ENCODE data around the gene SYNE2.
"Not testable (repeated sequence)": the region's sequence is repeated elsewhere in the genome, so short reads cannot be mapped to it uniquely, and the experiment has no call there.

SYNE2 gene

DNA sequence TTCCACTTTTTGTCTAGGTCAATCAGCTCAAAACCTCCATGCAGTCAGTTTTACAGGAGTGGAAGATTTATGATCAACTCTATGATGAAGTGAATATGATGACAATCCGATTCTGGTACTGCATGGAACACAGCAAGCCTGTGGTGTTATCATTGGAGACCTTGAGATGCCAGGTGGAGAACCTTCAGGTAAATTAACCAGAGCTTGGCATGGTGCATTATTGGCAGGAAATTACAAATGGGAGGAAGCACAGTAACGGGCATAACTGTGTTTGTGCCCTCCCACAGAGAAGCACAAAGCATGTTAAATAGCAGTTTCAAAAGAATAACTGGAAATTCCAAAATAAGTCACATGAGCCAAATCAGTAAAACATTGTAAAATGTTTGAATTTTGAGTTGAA lies 305.8 kb downstream of the SYNE2 start:
- no peak for DNase-seq

DNA sequence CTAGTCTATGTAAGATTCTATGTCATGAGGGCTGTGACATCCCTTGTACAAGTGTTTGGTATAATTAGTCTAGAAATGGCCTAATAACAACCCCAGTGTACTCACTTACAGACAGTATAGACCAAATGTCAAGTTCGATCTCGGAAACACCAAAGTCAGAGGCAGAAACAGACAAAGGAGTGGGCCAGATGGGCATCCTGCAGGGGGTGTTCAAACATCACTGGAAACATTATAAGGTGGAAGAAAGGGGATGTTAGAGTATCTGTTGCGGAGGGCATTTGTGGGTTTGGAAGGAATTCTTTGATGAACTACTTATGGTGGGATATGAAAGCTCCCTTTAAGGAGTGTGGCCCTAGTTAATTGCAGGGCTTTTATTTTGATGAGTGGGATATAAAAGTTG lies 306.8 kb downstream of the SYNE2 start:
- DNase-seq: no peak

DNA sequence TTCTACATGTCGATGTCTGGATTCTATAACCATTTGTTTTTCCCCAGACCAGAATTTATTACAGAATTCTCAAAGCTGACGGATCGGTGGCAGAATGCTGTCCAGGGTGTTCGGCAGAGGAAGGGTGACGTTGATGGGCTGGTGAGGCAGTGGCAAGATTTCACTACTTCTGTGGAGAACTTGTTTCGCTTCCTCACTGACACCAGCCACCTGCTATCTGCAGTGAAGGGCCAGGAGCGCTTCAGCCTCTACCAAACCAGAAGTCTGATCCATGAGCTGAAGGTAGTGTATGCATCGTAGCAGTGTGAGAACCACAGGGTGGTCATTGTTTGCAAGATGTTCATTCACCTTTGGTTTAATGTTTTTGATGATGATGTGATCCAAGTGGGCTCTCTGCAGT lies 317.4 kb downstream of the SYNE2 start:
- DNase-seq: no peak

DNA sequence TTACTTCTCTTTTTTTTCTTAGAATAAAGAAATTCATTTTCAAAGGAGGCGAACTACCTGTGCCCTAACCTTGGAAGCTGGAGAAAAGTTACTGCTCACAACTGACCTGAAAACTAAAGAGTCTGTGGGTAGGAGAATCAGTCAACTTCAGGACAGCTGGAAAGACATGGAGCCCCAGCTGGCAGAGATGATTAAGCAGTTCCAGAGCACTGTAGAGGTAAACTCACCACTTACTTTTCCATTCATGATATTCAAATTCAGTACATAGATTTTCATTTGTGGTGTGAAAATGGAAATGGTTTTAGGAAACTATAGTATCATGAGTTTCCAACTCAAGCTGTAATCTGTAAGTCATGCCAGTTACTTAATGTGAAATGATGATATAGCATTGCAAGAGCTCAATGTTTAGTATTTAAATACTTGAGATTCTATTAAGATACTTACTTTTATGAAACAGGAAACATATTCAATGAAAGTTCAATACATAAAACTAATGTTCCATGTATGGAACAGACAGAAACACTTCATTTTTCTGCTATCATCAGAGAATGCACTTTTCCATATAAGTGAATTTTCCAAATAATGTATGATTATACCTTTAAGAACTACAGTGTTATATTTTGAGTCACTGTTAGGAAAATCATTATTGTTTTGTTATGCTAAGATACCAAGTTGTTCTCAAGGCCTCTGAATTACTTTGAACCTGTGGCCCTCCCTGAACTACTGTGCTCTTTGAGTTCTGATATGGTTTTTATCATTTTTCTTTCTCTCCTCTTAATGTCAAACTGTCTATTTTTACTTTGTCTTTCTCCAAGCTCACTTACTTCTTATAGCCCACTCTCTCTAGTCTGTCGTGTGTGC lies 322.3 kb downstream of the SYNE2 start:
- no peak for DNase-seq

DNA sequence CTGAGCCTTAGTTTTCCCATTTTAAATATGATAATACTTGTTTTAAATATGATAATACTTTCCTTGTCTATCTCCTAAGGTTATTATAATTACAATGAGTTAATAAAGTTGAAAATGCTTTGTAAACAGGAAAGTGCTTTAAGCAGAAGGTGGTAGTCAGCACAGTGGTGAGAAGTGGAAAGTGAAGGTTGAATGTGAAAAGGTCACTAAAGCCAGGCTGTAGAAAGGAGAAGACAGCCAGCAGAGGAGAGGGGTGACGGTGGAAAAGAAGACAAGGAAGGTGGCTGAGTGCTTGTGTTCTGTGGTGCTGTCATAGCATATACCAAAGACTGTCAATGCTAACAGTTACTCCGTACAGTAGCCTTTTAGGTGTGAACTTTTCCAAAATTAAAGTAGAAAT lies 323.5 kb downstream of the SYNE2 start:
- DNase-seq: no peak

DNA sequence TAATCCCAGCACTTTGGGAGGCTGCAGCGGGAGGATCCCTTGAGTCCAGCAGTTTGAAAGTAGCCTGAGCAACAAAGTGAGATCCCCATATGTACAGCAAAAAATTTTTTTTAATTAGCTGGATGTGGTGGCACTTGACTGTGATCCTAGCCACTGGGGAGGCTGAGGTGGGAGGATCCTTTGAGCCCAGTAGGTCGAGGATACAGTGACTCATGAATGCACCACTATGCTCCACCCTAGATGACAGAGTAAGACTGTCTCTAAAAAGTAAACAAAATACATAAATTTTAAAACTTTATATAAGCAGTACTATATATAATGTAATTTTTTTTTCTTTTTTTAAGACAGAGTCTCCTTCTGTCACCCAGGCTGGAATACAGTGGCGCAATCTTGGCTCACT lies 326.0 kb downstream of the SYNE2 start:
- peak; percentile 19 for DNase-seq

DNA sequence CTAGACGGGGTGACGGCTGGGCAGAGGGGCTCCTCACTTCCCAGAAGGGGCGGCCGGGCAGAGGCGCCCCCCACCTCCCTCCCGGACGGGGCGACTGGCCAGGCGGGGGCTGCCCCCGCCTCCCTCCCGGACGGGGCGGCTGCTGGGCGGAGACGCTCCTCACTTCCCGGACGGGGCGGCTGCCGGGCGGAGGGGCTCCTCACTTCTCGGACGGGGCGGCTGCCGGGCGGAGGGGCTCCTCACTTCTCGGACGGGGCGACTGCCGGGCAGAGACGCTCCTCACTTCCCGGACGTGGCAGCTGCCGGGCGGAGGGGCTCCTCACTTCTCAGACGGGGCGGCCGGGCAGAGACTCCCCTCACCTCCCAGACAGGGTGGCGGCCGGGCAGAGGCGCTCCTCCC lies 330.1 kb downstream of the SYNE2 start:
- DNase-seq: not testable (repeated sequence)

DNA sequence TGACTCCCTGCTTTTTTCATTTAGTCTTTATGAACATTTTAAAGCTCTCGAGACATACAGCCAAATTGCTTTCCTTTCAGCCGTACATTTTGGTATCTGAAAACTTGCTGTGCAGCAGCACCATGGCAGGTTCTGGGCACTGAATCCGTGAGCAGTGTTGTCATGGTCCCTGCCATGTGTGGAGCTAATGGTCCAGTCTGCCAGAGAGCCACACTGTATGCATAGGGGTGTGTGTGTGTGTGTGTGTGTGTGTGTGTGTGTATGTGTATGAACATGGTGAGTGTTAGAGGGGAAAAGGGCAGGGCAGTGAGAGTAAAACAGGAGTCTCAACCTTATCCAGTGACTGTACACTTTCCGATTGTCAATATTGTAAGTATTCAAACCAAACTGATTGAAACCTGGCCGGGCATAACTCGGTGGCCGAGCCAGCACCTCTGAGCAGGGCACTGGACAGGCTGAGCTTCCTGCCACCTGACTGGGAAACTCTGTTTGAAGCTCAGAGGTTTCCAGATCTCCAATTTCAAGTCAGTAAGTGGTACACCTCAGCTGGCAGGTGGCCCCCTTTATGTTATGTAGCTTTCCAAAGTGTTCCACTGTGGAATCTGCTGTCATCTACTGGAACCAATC lies 331.4 kb downstream of the SYNE2 start:
- DNase-seq: no peak

DNA sequence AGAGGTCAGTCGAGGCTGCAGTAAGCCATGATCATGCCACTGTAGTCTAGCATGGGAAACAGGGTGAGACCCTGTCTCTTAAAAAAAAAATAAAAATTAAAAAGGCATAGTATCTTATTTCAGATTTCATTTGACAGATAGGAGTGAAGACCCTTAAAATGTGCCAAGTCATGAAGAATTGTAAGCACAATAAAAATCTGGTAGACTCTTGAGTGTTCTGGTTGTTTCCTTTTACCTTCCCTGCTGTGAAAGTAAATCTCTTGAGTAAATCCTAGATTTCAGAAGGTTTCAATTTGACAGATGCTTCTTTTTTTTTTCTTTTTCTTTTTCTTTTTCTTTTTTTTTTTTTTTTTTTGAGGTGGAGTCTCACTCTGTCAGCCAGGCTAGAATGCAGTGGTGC lies 332.4 kb downstream of the SYNE2 start:
- DNase-seq: no peak

DNA sequence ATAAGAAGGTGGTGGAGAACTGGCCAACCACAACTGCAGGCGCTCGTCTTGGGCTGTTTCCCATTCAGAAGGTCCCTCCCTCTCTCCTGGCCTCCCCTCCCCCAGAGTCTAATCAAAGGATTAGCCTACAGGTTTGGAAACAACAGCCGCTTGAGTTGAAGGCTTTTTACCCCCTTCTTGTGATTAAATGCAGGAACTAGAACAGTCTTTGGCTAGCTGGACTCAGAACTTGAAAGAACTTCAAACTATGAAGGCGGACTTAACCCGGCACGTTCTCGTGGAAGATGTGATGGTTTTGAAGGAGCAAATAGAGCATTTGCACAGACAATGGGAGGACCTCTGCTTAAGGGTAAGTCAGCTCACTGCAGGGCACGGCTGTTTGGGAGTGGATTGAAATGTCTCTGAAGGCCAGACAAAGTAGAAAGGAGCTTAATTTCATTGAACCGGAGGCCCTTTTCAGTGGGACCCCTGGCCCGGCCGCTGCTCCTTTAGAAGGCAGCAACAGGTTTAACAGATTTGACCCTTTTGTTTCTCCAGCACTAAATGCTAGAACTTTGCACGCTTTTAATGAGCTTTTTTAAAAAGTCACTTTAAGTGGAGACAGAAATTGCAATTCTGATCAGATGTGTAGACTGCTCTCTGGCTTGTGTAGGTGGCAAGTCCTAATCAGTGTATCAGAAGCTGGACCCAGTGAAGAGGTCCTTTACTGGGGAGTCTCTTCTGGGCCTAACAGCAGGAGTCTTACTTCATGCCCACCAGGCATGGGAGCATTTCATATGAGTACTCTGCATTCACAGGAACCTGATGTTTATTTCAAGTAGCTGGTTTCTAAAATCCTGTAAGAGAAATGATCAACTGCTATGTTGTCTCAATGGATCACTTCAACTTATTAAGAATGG lies 333.7 kb downstream of the SYNE2 start:
- DNase-seq: no peak

DNA sequence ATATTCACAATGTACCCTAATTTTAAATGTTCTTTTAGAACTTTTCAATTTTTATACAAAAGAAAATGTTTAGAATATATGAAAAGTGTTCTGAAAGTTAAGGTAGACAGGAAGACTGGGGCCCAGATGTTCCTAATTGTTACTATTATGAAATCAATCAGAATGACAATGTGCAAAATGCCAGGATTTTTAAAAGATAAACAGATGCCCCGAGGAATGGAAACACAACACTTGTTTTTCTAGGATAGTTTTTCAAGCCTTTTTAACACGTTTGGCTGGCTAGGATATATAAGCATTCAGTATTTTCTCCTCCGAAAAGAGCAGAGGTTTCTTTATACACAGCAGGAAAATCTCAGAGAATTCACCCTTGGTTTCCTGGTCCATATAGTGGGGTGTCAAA lies 334.5 kb downstream of the SYNE2 start:
- no peak for DNase-seq

DNA sequence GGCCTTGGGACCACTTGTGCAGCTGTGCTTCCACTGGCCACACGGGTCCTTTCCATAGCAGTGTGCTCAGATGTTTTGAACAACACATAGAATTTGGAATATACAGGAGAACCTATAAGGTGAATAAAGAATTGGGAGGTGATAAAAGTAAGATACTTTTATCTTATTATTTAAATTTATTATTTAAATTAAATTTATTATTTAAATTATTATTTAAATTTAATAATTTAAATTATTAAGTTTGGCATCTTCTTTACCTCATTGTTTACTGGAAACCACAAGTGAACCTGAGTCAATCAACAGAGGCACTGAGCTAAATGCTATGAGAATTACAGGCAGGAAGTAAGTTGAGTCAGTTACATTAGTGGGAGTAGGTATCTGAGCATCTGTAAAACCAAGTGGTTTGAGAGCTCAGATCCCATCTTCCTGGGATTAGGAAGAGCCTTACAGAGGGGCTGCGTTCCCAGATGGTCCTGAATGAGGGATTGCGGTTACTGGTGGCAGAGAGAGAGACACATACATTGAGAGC lies 338.2 kb downstream of the SYNE2 start:
- DNase-seq: no peak

DNA sequence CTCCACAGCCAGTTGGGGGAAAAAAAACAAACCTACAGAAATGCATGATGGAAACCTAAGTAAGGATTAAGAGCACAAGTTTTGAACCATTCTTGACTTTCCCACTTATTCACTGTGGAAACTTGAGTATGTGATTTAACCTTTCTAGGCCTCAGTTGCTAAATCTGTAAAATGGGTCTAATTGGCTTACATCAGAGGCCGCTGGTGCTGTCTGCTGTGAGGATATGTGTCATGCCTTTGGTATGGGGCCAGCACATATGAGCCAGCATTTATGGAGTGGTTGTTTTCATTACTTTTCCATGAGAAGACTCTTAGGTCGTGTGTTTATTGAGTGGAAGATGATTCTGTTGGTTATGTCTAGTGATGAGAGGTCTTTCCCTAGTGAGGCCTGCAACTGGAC lies 339.0 kb downstream of the SYNE2 start:
- DNase-seq: no peak

DNA sequence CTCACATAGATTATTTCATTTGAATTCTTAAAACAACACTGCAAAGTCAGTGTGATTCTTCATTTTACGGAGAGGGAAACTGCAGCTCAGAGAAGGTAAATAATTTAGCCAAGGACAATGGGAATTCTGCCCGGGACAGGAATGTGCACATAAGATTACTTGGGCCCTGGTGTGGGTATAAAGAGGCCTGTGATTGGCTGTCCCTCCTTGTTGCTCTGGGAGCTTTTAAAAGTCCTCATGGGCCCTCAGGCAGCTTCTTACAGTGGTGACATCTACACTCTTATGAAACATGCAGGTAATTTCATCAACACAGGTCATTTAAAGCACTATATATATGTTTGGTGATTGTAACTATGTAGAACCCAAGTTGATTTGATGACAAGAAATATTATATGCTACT lies 341.0 kb downstream of the SYNE2 start:
- no peak for DNase-seq

DNA sequence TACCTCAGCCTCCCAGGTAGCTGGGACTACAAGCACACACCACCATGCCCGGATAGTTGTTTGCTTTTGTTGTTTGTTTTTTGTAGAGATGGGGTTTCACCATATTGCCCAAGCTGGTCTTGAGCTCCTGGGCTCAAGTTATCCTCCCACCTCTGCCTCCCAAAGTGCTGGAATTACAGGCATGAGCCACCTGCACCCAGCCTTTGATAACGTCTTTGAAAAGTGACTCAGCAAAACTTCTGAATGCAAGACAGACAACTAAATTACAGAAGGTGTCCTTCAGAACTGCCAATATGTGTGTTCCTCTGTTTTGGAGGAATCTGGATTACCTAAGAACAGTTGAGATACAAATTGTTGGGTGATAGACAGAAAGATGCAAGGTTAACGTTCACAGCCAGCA lies 341.6 kb downstream of the SYNE2 start:
- no peak for DNase-seq

DNA sequence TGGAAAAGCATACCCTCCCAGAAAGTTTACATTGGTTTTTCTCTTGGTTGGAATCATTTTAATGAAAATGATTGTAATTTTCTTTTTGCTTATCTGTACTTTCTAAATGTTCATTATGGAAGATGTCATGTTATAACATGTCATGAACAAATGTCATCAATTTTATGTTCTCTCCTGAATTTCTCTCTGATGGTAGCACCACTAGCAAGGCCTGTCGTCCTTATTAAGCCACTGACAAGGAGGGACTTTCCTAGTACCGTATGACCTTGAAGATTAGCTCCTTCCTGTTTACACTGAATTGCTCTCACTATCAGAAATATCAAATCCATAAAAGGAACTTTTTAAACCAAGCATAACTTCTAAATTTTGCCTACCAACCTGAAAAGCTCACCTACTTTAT lies 342.4 kb downstream of the SYNE2 start:
- DNase-seq: peak; percentile 55

DNA sequence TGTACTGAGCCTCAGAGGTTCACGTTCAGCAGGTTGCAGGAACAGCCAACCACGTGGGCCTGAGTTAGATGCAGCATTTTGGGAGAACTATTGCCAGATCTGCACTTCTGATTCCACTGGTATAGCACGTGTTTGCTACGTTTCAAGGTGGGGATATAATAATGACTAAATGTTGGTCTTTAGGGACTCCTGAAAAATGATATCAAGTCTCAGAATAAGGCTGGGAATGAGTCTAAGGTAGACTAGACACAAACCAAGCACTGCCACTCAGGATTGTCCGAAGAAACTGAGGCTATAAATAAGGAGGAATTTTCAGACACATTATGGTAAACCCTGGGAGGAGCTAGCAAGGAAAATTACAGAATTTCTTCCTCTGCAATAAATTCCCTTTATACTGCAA lies 343.3 kb downstream of the SYNE2 start:
- DNase-seq: no peak

DNA sequence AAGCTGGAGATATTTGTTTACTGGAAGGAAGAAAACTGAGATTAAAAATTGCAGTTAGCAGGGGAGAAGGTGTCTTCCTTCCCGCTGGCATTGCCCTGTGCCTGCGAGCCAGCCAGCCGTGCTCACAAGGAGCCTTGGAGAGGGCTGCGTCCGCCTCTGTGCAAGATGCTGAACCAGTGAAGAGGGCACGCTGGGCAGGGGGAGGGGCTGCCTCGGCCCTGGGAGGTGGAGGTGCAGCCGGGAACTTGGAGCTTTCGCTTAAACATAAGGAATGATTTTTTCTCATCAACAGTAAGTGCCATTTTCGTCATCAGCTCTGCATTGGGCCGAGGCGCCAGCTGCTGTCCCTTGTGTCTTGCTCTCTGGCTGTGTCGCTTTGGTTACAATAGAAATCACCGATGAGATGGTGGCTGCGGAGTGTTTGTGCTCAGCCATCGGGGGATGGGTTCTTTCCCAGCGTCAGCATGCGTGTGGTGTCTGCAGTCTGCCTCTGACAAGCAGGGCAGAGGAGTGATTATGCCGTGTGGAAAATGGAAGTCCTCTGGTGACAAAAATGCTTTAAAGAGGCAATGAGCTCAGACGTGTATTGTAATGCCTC lies 344.1 kb downstream of the SYNE2 start:
- peak; percentile 17 for DNase-seq

DNA sequence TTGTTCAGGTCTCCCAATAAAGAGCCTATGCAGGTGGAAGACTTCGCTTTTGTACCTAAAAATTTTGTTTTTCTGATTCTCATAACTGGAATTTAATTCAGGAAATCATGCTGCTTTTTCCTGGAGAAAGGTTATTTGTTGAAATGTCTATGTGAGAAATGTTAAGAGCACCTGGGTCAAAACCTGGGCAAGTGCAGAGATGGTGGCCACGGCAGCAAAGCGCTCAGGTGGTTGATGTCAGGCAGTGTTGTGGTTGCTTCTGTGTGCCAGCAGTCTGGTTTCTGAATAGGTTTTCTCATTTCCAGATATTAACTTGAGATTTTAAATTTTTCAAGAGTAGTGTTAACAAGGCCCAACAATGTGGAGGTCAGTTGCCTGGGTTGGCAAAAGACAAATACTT lies 345.2 kb downstream of the SYNE2 start:
- no peak for DNase-seq

DNA sequence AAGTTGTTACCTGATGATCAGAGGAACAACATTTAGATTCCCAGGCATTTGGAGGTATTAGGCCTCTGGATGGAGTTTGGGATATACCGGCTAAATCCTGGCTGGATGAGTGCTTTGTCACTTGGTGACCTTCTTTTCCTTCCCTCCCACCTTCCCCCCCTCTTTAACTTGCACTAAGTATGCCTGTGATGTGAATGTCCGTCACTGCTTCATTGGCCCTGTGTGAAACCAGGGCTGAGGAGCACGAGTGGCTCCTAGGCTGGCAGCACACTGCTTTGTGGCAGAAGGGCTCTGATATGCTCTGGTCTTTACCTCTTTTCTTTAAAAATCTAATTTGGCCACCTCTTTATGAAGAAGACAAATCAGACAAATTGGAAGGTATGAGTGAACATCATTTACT lies 345.7 kb downstream of the SYNE2 start:
- no peak for DNase-seq

DNA sequence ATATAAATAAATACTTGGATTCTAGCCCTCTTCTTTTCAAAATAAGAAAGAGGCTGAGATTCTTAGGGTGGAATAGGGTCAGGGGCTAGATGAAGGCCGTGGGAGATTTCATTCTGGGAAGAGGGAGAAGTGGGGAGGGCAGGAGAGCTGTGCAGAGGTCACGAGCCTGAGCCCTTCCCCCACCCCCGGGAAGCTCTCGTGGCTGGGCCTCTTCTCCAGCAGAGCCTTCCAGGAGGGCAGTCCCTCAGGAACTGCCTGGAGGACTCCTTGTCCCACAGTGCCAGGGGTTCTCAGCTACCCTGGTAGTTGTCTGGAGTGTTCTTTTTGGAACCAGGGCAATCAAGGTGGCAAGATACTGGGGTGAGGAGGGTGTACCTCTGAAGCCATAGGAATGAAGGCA lies 347.4 kb downstream of the SYNE2 start:
- DNase-seq: no peak

DNA sequence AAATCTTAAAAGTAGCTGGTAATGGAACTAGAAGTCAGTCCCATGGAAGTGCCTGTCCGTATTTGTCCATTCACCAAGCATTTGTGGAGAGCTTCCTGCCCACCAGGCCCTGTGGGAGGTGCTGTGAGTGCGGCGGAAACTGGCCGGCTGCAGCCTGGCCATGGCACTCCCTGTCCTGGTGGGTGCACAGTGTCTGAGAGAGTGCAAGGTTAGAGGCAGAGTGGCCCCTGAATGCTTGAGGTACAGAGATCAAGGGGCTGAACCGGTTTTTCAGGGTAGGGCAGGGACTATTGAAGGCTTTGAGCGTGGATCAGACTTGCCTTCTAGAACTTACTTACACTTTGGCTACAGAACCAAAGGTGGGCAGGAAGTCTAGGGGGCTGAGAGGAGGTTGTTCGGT lies 348.5 kb downstream of the SYNE2 start:
- DNase-seq: no peak

DNA sequence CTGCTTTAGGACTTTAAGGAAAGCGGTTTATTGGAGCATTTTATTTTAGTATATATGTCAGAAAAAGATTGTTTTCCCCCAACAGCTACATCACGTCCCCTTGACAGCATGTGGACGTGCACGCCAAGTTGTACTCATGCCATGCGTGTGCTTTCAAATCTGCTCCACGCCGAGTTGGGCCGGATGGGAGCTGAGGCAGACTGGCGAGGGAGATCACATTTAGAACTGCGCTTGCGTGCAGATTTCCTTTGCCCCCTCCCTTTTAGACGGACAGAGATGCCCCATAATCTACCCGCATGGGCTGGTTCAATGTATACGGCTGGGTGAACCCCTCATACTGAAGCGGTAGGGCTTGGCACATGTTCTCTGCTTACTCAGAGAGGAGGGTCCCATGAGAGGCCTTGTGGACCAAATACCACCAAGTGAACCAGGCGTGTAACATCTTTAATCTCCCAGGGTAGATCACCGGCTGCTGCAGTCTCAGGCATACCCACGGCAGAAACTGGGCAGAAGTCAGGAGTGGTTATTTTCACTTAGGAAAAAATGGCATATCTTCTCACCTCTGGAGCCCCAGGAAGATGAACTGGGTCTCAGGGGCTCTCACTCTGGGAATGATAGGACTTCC lies 349.2 kb downstream of the SYNE2 start:
- no peak for DNase-seq

All from CD4-positive, alpha-beta T cell treated with Interleukin-4 for 4 hours (primary cell).